ENCODE results near the gene RUVBL1. TPM values are rescaled to one million over a fixed set of nuclear protein-coding genes. Genes with fewer than 3 reads are reported as not detected.

RUVBL1 gene
- total RNA-seq, 1 experiment from 2014 or later = 153 TPM

- intact Hi-C loops (cut with micrococcal nuclease; ENCODE audit: unreplicated experiment) = no loop called here
- CTCF ChIA-PET = no interaction called here
Observed at GRCh38 chr3:128146201-128146600, 22.6 kb upstream of the RUVBL1 start.

GRCh38 chr3:128145279-128145678 lies 21.7 kb upstream of the RUVBL1 start:
- intact Hi-C loops (cut with micrococcal nuclease; ENCODE audit: unreplicated experiment) = no loop called here
- BruUV-seq (replicated peaks) = no TSS peak
- ChIA-PET POLR2A (ENCODE audit: low non-redundant PET) (no interaction called here), CTCF (no interaction called here)
- no peak for TF ChIP-seq CTCF (conservative IDR thresholded peaks at IDR 0.05; ENCODE audit: low read depth, low read length)
- TF ChIP-seq EZH2 (IDR thresholded peaks at IDR 0.05; ENCODE audit: borderline replicate concordance, low read depth, low read length, poor library complexity, severe bottlenecking) = no peak
- no peak overlapping the region for H3K27ac ChIP-seq (ENCODE audit: low read depth, low read length, poor library complexity, severe bottlenecking)
- H3K36me3 ChIP-seq (ENCODE audit: insufficient read depth, low read length, poor library complexity, severe bottlenecking) = no peaks in the 10 kb centered on the region
- no peaks in the 10 kb centered on the region for H3K9me3 ChIP-seq (ENCODE audit: low read depth, low read length, poor library complexity, severe bottlenecking)
- peaks cover 7% of the 10 kb centered on the region for H3K27me3 ChIP-seq (replicated peaks; ENCODE audit: insufficient read depth, low read depth, low read length, poor library complexity)
- no peaks in the 10 kb centered on the region for H3K4me1 ChIP-seq (ENCODE audit: insufficient read depth, low read length, poor library complexity, severe bottlenecking)
- DNase-seq (ENCODE audit: low spot score) = no peak
- H3K4me3 ChIP-seq (ENCODE audit: low read depth, low read length, poor library complexity, severe bottlenecking) = no peak overlapping the region

More at GRCh38 chr3:128146201-128146600, 22.6 kb upstream of the RUVBL1 start:
- no peak overlapping the region for H3K27ac ChIP-seq (ENCODE audit: low read depth, low read length, poor library complexity, severe bottlenecking)
- no peaks in the 10 kb centered on the region for H3K4me1 ChIP-seq (ENCODE audit: insufficient read depth, low read length, poor library complexity, severe bottlenecking)
- no peak for DNase-seq (ENCODE audit: low spot score)
- H3K36me3 ChIP-seq (ENCODE audit: insufficient read depth, low read length, poor library complexity, severe bottlenecking) = no peaks in the 10 kb centered on the region
- H3K4me3 ChIP-seq (ENCODE audit: low read depth, low read length, poor library complexity, severe bottlenecking) = no peak overlapping the region
- H3K9me3 ChIP-seq (ENCODE audit: low read depth, low read length, poor library complexity, severe bottlenecking) = no peaks in the 10 kb centered on the region
- POLR2A ChIA-PET (ENCODE audit: low non-redundant PET) = no interaction called here
- no peak for TF ChIP-seq EZH2 (IDR thresholded peaks at IDR 0.05; ENCODE audit: borderline replicate concordance, low read depth, low read length, poor library complexity, severe bottlenecking)
- no peak for TF ChIP-seq CTCF (conservative IDR thresholded peaks at IDR 0.05; ENCODE audit: low read depth, low read length)
- no peaks in the 10 kb centered on the region for H3K27me3 ChIP-seq (replicated peaks; ENCODE audit: insufficient read depth, low read depth, low read length, poor library complexity)
- BruUV-seq (replicated peaks) = no TSS peak

DNA sequence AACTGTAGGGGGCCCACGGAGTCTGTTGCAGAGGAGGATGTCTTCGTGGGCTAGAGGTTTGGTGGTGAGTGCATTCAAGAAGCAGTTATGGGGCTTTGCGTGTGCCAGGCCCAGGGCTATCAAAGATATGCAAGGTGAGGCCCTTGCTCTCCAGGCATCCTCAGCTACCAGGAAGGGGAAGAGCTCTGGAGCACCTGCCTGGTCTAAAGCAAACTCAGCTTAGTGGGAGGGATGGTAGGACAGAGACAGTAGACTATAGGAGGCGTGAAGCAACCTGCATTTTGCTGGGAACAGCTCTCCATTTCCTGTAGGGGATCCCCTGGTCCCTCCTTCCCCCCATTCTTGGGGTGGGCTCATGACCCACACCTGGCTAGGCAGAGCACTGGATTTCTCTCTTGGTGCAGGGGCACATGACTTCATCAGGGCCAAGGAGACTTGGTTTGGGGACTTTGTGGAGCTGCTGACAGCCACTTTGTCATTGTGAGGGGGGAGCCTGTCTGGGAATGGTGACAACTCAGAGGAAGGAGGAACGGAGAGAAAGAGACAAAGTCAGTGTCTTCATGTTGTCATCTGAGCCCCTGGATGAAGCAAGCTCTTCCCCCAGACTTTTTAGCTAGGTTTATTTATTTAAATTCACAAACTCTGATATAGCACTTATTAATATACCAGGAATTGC lies 21.0 kb upstream of the RUVBL1 start:
- no peak for TF ChIP-seq EZH2 (IDR thresholded peaks at IDR 0.05; ENCODE audit: borderline replicate concordance, low read depth, low read length, poor library complexity, severe bottlenecking)
- no peak for TF ChIP-seq CTCF (conservative IDR thresholded peaks at IDR 0.05; ENCODE audit: low read depth, low read length)
- no peaks in the 10 kb centered on the region for H3K36me3 ChIP-seq (ENCODE audit: insufficient read depth, low read length, poor library complexity, severe bottlenecking)
- BruUV-seq (replicated peaks) = no TSS peak
- intact Hi-C loops (cut with micrococcal nuclease; ENCODE audit: unreplicated experiment) = no loop called here
- peaks cover 12% of the 10 kb centered on the region for H3K27me3 ChIP-seq (replicated peaks; ENCODE audit: insufficient read depth, low read depth, low read length, poor library complexity)
- no peaks in the 10 kb centered on the region for H3K9me3 ChIP-seq (ENCODE audit: low read depth, low read length, poor library complexity, severe bottlenecking)
- DNase-seq (ENCODE audit: low spot score) = no peak
- POLR2A ChIA-PET (ENCODE audit: low non-redundant PET) = no interaction called here
- H3K4me3 ChIP-seq (ENCODE audit: low read depth, low read length, poor library complexity, severe bottlenecking) = no peak overlapping the region
- H3K27ac ChIP-seq (ENCODE audit: low read depth, low read length, poor library complexity, severe bottlenecking) = no peak overlapping the region
- no peaks in the 10 kb centered on the region for H3K4me1 ChIP-seq (ENCODE audit: insufficient read depth, low read length, poor library complexity, severe bottlenecking)
- CTCF ChIA-PET = no interaction called here
